Uterus (tissue), 2 donors: ENCODE data around the gene MOB4.

Experiments
- POLR2A ChIP-seq, 2 donors: fragments of 450-650 bp; IDR thresholded peaks; one replicate each; pipeline ENCODE4 v1.6.1; 2016; ENCODE audit warnings: antibody characterized with exemption in 2 of 2, mild to moderate bottlenecking in 1 of 2, moderate library complexity in 1 of 2
- TF ChIP-seq, protein P1 (sequence below), 4 experiments: fragments of 200-600 bp in 2 of 4; fragments of 450-650 bp in 2 of 4; sonication (generic) in 2 of 4; IDR thresholded peaks; one replicate each; pipeline ENCODE4 v1.5.1; 2016 to 2019; ENCODE audit warnings: antibody characterized with exemption in 4 of 4, mild to moderate bottlenecking in 2 of 4, moderate library complexity in 1 of 4

DNA sequence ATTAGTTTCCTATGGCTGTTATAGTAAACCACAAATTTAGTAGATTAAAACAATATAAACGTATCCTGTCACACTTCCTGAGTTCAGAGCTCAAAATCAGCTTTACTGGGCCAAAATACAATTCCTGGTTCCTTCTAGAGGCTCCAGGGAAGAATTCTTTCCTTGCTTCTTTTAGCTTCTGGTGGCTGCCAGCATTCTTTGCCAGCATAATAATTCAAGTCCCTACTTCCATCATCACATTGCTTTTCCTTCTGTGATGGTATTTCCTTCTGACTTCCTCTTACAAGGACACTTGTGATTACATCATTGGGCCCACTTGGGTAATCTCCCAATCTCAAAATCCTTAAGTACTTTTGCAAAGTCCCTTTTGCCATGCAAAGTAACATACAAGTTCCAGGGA is 40.6 kb downstream of the MOB4 start:
- TF ChIP-seq, protein P1, sequence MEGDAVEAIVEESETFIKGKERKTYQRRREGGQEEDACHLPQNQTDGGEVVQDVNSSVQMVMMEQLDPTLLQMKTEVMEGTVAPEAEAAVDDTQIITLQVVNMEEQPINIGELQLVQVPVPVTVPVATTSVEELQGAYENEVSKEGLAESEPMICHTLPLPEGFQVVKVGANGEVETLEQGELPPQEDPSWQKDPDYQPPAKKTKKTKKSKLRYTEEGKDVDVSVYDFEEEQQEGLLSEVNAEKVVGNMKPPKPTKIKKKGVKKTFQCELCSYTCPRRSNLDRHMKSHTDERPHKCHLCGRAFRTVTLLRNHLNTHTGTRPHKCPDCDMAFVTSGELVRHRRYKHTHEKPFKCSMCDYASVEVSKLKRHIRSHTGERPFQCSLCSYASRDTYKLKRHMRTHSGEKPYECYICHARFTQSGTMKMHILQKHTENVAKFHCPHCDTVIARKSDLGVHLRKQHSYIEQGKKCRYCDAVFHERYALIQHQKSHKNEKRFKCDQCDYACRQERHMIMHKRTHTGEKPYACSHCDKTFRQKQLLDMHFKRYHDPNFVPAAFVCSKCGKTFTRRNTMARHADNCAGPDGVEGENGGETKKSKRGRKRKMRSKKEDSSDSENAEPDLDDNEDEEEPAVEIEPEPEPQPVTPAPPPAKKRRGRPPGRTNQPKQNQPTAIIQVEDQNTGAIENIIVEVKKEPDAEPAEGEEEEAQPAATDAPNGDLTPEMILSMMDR (IDR thresholded peaks at IDR 0.05): no peak
- TF ChIP-seq POLR2A (IDR thresholded peaks at IDR 0.05): no peak
